GM12873 (cell line): ENCODE results near the gene CAMK1D.

Experiments
- TF ChIP-seq, protein P1 (sequence below): IDR thresholded peaks from 2 replicates; pipeline ENCODE4 v1.5.1; 2012; ENCODE audit warnings: low read depth, mild to moderate bottlenecking, moderate library complexity, low read length, control low read depth; ENCODE audit not compliant: insufficient read depth; ENCODE audit errors: missing control alignments

Gene CAMK1D

GRCh38 chr10:12880423-12880822, 531.1 kb downstream of the CAMK1D start:
- TF ChIP-seq, protein P1, sequence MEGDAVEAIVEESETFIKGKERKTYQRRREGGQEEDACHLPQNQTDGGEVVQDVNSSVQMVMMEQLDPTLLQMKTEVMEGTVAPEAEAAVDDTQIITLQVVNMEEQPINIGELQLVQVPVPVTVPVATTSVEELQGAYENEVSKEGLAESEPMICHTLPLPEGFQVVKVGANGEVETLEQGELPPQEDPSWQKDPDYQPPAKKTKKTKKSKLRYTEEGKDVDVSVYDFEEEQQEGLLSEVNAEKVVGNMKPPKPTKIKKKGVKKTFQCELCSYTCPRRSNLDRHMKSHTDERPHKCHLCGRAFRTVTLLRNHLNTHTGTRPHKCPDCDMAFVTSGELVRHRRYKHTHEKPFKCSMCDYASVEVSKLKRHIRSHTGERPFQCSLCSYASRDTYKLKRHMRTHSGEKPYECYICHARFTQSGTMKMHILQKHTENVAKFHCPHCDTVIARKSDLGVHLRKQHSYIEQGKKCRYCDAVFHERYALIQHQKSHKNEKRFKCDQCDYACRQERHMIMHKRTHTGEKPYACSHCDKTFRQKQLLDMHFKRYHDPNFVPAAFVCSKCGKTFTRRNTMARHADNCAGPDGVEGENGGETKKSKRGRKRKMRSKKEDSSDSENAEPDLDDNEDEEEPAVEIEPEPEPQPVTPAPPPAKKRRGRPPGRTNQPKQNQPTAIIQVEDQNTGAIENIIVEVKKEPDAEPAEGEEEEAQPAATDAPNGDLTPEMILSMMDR, result no peak

DNA sequence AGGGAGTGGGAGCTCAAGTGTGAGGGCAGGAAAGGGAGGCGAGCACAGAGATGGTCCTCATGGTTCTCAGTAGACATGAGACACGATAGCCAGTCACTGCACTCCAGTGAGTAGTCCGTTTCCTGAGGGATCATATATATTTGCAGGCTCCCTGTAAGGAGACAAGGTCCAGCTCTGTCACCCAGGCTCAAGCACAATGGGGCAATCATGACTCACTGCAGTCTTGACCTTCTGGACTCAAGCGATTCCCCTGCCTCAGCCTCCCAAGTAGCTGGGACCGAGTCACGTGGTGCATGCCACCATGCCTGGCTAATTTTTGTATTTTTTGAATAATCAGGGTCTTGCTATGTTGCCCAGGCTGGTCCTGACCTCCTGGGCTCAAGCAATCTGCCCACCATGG, 535.5 kb downstream of the CAMK1D start:
- TF ChIP-seq, protein P1, result no peak
